ENCODE data around the gene MPP1.

Gene MPP1

DNA sequence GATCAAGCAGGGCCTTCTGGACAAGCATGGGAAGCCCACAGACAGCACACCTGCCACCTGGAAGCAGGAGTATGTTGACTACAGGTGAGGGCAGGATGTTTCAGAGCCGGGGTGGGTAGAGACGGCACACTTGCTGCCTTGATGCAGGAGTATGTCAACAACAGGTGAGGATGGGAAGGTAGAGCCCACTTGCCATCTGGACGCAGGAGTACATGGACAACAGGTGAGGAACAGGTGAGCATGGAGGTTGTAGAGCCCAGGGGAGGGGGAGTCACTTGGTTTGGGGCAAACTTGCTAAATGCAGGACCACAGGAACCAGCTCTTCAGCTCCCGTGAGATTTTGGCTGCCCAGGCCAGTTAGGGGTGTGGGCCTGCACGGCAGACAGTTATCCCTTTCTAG lies 30.7 kb downstream of the MPP1 start:
- no peak for DNase-seq

- peak; percentile 92 for DNase-seq
Observed at GRCh38 chrX:154762537-154763296, 42.6 kb downstream of the MPP1 start, which contains the start of gene DKC1. Gene DKC1 (plus strand): TSS chrX:154762864. CDS start chrX:154762966, 102 bp downstream.

DNA sequence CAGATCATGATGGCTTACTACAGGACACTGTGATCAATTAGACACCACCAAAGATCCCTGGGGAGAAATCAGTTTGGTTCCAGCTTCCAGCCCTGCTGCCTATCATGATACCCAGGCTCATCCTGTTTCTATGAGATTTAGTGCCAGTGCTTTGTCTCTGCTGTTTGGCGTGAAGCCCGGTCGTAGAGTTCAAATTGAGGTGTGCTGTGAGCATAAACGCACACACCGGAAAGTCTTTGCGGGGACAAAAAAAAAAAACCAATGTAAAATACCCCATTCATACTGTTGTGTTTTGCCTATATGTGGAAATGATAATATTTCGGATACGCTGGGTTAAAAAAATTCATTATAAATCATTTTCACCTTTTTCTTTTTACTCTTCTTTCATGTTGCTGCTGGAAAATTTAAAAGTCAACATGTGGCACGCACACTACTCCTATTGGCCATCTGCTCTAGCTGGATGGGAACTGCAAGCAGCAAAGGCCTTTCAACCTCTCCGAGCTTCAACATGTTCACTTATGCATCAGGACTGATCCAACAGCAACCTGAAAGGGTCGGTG lies 43.2 kb downstream of the MPP1 start:
- no peak for DNase-seq

- no peak for DNase-seq
Observed at GRCh38 chrX:154758696-154759095, 46.6 kb downstream of the MPP1 start.

GRCh38 chrX:154751669-154752271 lies 53.5 kb downstream of the MPP1 start:
- DNase-seq, result no peak

- DNase-seq, result no peak
Observed at GRCh38 chrX:154751203-154751668, 54.0 kb downstream of the MPP1 start.

DNA sequence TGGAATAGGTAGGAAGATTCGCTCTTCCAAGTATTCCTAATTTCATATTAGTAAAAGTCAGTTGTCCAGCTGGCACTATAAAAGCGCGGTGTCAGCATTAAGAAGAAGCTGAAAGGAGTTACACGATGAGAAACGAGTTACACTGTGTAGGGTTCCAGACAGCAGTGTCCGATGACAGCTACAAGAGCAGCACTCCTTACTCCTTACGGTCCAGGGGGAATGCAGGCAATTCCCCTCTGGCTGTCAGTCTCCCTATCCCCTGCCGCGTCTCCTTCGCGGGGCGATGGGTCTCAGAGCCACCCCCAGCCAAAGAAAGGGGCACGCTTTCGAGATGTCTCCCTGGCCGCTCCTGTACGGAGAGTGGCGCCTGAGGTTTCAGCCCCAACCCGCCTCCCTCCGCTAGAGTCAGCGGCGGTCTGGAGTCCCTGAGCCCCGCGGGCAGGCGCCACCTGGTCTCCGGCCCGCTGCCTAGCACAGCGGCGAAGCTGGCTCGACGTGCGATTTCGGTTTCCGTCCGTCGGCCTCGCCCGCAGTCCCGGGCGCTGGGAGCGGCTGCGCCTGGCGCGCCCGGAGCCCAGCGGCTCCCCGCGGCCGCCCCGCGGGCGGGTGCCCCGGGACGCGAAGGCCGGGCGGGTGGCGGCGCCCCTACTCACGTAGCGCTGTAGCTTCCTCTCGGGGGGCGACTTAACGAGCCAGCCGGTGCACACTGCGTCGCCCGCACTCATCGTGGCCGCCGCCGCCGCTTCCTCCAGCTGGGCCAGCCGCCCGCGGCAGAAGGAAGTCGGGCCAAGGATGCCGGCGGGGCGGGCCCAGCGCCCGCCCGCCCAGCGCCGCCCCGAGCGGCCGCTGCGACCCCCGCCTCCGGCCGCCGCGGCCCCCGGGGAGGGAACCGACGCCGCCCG lies 54.7 kb downstream of the MPP1 start, which contains the start of gene GAB3:
GAB3 (minus strand) TSS at position 777 of the 902 bp plus-strand sequence; CDS start at position 725, 52 bp downstream.
- no peak for DNase-seq

- DNase-seq, result no peak
Observed at GRCh38 chrX:154749856-154750255, 55.4 kb downstream of the MPP1 start.

DNA sequence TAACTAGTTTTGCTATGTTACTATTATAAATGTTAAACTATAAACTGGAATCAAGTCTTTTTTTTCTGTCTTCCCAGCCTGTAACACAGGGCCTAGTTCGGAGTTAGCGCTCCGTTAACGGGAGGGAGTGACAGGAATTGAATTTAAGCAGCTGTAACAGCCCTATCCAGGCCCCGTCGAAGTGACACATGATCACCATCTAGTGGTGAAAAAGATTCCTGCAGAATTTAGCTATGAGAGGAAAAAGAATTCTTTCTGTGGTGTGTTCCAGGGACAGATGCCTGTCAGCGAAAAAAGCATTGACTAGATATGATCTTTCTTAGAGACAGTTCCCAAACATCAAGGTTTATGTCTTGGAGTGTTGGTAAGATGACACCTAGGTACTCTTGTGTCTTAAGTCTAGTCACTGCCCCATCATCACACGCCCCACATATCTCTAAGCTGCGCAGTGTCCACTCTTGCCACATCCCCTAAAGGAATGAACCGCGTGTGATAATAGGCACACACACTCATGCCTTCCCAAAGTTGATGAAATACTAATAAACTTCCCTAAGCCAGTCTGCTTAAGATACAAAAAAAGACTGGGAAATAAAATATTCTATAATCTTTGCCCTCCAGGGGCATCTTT lies 56.5 kb downstream of the MPP1 start:
- no peak for DNase-seq

GRCh38 chrX:154742613-154743012 lies 62.7 kb downstream of the MPP1 start:
- no peak for DNase-seq

DNA sequence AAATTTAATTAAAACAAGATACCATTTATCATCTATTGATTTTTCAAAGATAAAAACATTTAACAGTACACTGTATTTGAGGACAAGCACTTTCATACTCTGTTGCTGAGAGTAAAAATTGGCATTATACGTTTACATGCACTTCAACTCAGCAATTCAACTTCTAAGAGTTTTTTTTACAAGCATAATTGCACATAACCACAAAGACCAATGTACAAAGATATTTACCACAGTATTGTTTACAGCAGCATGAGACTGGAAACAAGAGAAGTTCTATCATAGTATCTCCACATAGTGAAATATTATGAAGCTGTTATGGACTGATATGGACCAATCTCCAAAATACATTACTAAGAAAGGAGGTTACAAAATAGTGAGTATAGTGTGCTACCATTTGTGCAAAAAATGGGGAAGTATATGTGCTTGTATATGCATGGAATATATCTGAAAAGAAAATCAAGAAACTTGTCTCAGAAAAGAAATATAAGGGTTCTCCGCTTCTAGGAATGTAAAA lies 65.3 kb downstream of the MPP1 start:
- DNase-seq, result no peak

GRCh38 chrX:154738011-154738738 lies 67.1 kb downstream of the MPP1 start:
- DNase-seq, result no peak

DNA sequence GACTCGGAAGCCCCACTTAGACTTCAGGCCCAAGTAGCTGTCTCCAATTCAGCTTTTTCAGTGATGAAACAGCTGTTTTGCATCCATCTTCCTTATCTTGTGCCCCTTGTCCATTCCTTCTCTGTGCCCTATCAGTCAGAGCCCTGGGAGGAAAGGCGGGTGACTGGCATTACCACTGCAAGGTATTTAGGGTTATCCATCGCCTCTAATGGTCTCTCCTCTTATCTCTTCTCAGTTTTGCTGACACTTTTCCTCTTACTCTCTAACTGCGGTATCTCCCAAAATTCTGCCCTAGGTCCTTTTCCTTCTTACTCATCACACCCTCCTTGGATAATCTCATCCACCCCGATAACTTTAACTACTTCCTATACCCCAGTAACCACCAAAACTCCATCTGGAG lies 68.1 kb downstream of the MPP1 start:
- DNase-seq, result no peak

DNA sequence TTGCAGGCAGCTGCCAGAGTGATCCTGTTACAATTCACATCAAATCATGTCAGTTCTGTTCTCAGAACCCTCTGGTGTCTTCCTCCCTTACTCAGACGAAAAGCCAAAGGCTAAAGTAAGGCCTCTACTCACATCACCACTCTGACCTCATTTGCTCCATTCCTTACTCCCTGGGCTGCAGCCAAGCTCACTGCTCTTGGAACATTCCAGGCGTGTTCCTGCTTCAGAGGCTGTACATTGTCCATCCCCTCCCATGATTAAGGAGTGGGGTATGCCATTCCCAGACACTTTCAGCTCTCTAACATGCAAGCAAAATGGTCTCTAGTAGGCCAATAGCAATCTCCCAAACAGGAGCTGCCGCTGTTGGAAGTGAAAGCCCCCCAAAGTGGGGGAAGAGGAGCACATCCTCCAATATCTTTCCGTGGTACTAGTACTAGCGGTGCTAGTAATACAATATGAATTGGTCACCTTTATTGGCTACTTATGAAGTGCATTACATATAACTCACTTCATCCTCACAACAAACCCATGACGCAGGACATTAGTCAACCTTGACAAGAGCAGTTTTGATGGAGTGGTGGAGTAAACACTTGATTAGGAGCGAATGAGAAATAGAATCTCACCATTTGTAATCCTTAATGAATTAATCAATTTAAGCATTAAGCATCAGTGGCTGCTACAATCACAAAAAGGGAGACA lies 69.4 kb downstream of the MPP1 start:
- no peak for DNase-seq

GRCh38 chrX:154734061-154734781 lies 71.1 kb downstream of the MPP1 start:
- DNase-seq, result peak; percentile 38

DNA sequence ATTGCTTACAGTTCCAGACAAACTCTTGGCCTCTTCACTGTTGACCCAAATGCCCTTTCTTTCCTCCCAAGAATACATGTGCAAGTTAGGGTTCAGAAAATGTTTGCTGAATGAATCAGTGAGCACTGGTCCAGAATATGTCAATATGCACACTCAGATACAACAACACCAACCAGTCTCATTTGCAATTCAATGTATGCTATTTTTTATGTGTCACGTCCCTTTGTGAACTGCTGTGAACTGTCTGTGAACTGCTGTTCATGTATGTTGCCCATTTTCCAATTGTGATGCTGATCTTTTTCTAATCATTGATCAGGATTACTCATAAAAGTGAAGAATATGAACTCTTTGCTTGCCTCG lies 72.2 kb downstream of the MPP1 start:
- DNase-seq, result no peak

DNA sequence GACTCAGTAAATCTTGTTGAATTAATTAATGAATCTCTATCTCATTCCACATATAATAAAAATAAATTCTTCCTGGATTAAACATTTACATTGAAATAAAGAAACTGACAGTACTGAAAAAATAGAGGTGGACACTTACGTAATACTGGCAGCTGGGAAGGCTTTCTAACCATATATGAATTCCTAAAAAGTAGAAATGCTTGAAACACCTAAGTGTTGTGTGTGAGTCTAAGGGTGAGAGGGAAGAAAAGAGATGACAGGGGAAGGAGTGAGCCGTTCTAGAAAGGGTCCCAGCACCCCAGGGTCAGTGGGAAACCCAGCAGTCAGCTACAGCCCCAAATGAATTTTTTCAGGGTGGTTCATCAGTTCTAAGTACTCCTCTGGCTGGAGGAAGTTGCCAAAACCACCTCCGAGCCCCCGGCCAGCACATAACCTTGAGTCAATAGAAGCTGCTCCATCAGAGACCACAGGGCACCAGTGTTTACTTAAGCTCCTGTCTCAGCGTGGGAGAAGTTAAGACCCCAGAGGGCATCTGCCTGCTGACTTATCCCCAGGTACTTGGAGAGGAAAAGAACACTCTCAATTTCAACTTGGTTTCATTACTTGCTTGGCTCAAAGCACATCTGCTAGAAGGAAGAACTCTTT lies 72.7 kb downstream of the MPP1 start:
- DNase-seq, result no peak

DNA sequence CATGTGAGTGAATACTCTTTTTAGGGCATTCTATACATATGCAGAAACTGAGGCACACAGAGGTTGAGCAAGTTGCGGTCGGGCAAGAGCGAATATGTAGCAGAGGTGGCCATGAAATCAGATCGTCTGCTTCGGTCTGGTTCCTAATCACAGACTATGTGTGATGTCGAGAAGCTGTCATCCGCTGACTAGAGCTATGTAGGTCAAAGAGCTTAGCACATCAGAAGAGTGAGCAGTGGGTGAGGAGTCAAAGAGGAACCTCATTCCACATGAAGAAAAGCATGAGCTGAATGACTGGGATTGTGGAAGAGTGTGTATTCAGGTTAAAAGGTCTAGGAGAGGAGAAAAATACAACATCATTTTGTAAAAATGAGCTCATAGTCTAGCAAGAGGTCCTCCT lies 73.4 kb downstream of the MPP1 start:
- DNase-seq, result no peak

DNA sequence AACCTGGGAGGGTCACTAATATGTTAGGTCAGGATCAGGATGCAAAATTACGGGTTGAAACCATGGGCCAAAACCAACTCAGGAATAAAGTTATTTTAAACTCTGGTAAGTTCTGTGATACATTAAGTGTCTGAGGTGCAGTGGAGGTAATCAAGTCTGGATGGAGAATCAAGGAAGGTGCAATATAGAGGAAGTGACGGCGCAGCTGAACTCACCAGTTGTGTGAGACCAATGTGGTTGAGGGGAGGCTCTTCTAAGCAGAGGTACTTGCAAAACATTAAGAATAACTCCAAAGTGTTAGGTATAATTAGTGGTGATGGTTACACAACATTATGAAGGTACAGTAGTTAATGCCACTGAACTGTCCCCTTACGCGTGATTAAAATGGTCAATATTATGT lies 74.1 kb downstream of the MPP1 start:
- DNase-seq, result no peak
